EL (cell line): ENCODE data around the gene YWHAE.
"Not testable (repeated sequence)": the region's sequence is repeated elsewhere in the genome, so short reads cannot be mapped to it uniquely, and the experiment has no call there.

Experiments
- DNase-seq: peaks from one replicate; pipeline ENCODE4 v3.0.0-alpha.2; 2016

The YWHAE gene

GRCh38 chr17:1373707-1374237, 26.2 kb downstream of the YWHAE start:
- no peak for DNase-seq

GRCh38 chr17:1372618-1373017, 27.4 kb downstream of the YWHAE start:
- DNase-seq: no peak

GRCh38 chr17:1371893-1372590, 28.0 kb downstream of the YWHAE start:
- DNase-seq: no peak

- no peak for DNase-seq
Measured at GRCh38 chr17:1368588-1368987, 31.4 kb downstream of the YWHAE start.

- DNase-seq: no peak
Measured at GRCh38 chr17:1367351-1367745, 32.7 kb downstream of the YWHAE start.

GRCh38 chr17:1366234-1366633, 33.8 kb downstream of the YWHAE start:
- DNase-seq: no peak

GRCh38 chr17:1365445-1366039, 34.5 kb downstream of the YWHAE start:
- peak; percentile 81 for DNase-seq

GRCh38 chr17:1362964-1363363, 37.1 kb downstream of the YWHAE start:
- no peak for DNase-seq

GRCh38 chr17:1362065-1362848, 37.8 kb downstream of the YWHAE start:
- no peak for DNase-seq

GRCh38 chr17:1360975-1361374, 39.0 kb downstream of the YWHAE start:
- no peak for DNase-seq

GRCh38 chr17:1360315-1360714, 39.7 kb downstream of the YWHAE start:
- DNase-seq: peak; percentile 66

- DNase-seq: no peak
Measured at GRCh38 chr17:1354030-1354429, 46.0 kb downstream of the YWHAE start.

GRCh38 chr17:1352530-1352929, 47.5 kb downstream of the YWHAE start:
- DNase-seq: not testable (repeated sequence)

- DNase-seq: no peak
Measured at GRCh38 chr17:1351971-1352370, 48.1 kb downstream of the YWHAE start.

- DNase-seq: no peak
Measured at GRCh38 chr17:1351275-1351674, 48.7 kb downstream of the YWHAE start.

GRCh38 chr17:1347589-1348323, 52.3 kb downstream of the YWHAE start:
- DNase-seq: no peak

GRCh38 chr17:1344521-1344920, 55.5 kb downstream of the YWHAE start:
- DNase-seq: no peak

GRCh38 chr17:1343554-1343953, 56.5 kb downstream of the YWHAE start:
- DNase-seq: no peak

- no peak for DNase-seq
Measured at GRCh38 chr17:1340371-1340770, 59.7 kb downstream of the YWHAE start.

- no peak for DNase-seq
Measured at GRCh38 chr17:1331708-1332107, 68.3 kb downstream of the YWHAE start.

GRCh38 chr17:1329745-1330343, 70.2 kb downstream of the YWHAE start:
- no peak for DNase-seq

GRCh38 chr17:1328437-1328836, 71.6 kb downstream of the YWHAE start:
- no peak for DNase-seq

- no peak for DNase-seq
Measured at GRCh38 chr17:1325766-1326165, 74.3 kb downstream of the YWHAE start.
